ENCODE results near the gene PSMD14.

Gene PSMD14

GRCh38 chr2:161420406-161421074 is 112.3 kb downstream of the PSMD14 start:
- DNase-seq = no peak

- DNase-seq = no peak
Observed at GRCh38 chr2:161421686-161422085, 113.5 kb downstream of the PSMD14 start.

- no peak for DNase-seq
Observed at GRCh38 chr2:161422816-161423403, 114.7 kb downstream of the PSMD14 start.

- peak; percentile 3 for DNase-seq
Observed at GRCh38 chr2:161423421-161424393, 115.5 kb downstream of the PSMD14 start.

GRCh38 chr2:161424394-161424769 is 116.2 kb downstream of the PSMD14 start:
- no peak for DNase-seq

GRCh38 chr2:161424891-161425727 is 116.9 kb downstream of the PSMD14 start:
- no peak for DNase-seq

GRCh38 chr2:161425728-161426454 is 117.7 kb downstream of the PSMD14 start:
- DNase-seq = no peak

- no peak for DNase-seq
Observed at GRCh38 chr2:161426455-161426921, 118.3 kb downstream of the PSMD14 start.

GRCh38 chr2:161426922-161427663 is 118.9 kb downstream of the PSMD14 start:
- DNase-seq = peak; percentile 5

GRCh38 chr2:161427664-161428587 is 119.7 kb downstream of the PSMD14 start:
- no peak for DNase-seq

GRCh38 chr2:161430386-161430785 is 122.2 kb downstream of the PSMD14 start:
- no peak for DNase-seq

GRCh38 chr2:161432107-161432506 is 123.9 kb downstream of the PSMD14 start:
- no peak for DNase-seq

- no peak for DNase-seq
Observed at GRCh38 chr2:161434118-161434517, 125.9 kb downstream of the PSMD14 start.

- no peak for DNase-seq
Observed at GRCh38 chr2:161436411-161436810, 128.2 kb downstream of the PSMD14 start.

GRCh38 chr2:161438598-161438997 is 130.4 kb downstream of the PSMD14 start:
- DNase-seq = no peak

GRCh38 chr2:161445097-161445496 is 136.9 kb downstream of the PSMD14 start:
- DNase-seq = no peak

- DNase-seq = no peak
Observed at GRCh38 chr2:161448431-161448830, 140.2 kb downstream of the PSMD14 start.
